Calu3 (cell line): Measurements from ENCODE around the gene AJAP1. TPM values are rescaled to one million over a fixed set of nuclear protein-coding genes. Genes with fewer than 3 reads are reported as not detected.

Experiments used
- BruUV-seq: library from RNA; stranded (reverse); fragments of 400-500 nt; replicated peaks from 2 replicates; lab custom pipeline; 2021; lab: Mats Ljungman, UMichigan
- CTCF ChIA-PET: fragments of 300-600 bp; sonication (Branson Sonifier 250); formaldehyde crosslinking; loops from one replicate; lab custom pipeline; 2022; ENCODE audit warnings: antibody characterized with exemption; lab: Charles Lee
- DNase-seq: peaks from one replicate; pipeline ENCODE4 v3.0.0; 2022
- H3K27ac Mint-ChIP-seq: one replicate; pipeline ENCODE4 v1.8.0; 2022; ENCODE audit warnings: mixed read lengths; ENCODE audit not compliant: unreplicated experiment
- H3K27me3 Mint-ChIP-seq: one replicate; pipeline ENCODE4 v1.8.0; 2022; ENCODE audit warnings: mixed read lengths; ENCODE audit not compliant: unreplicated experiment
- H3K36me3 Mint-ChIP-seq: one replicate; pipeline ENCODE4 v1.8.0; 2022; ENCODE audit warnings: mild to moderate bottlenecking, moderate library complexity, mixed read lengths; ENCODE audit not compliant: insufficient read depth, unreplicated experiment
- H3K4me1 Mint-ChIP-seq: one replicate; pipeline ENCODE4 v1.8.0; 2022; ENCODE audit warnings: mild to moderate bottlenecking, low read depth, mixed read lengths; ENCODE audit not compliant: unreplicated experiment
- H3K4me3 Mint-ChIP-seq: one replicate; pipeline ENCODE4 v1.8.0; 2022; ENCODE audit warnings: mild to moderate bottlenecking, low read depth, moderate library complexity, mixed read lengths; ENCODE audit not compliant: unreplicated experiment
- H3K9me3 Mint-ChIP-seq: one replicate; pipeline ENCODE4 v1.8.0; 2022; ENCODE audit warnings: low read depth, mixed read lengths; ENCODE audit not compliant: unreplicated experiment
- intact Hi-C: fragments of 100-400 bp; cut with micrococcal nuclease; formaldehyde crosslinking; loops from one replicate; pipeline ENCODE4 v1.10.0; 2022; ENCODE audit not compliant: unreplicated experiment
- total RNA-seq: library from RNA; stranded (reverse); gene quantifications from 2 replicates; pipeline ENCODE4 v1.2.3, GENCODE V29; 2022
- TF ChIP-seq, protein P1 (sequence below): fragments of 200-600 bp; IDR thresholded peaks from one replicate; pipeline ENCODE4 v1.8.0; 2022; ENCODE audit warnings: antibody characterized with exemption; ENCODE audit not compliant: unreplicated experiment

The AJAP1 gene
- total RNA-seq, 1 experiment from 2014 or later, result not detected

DNA sequence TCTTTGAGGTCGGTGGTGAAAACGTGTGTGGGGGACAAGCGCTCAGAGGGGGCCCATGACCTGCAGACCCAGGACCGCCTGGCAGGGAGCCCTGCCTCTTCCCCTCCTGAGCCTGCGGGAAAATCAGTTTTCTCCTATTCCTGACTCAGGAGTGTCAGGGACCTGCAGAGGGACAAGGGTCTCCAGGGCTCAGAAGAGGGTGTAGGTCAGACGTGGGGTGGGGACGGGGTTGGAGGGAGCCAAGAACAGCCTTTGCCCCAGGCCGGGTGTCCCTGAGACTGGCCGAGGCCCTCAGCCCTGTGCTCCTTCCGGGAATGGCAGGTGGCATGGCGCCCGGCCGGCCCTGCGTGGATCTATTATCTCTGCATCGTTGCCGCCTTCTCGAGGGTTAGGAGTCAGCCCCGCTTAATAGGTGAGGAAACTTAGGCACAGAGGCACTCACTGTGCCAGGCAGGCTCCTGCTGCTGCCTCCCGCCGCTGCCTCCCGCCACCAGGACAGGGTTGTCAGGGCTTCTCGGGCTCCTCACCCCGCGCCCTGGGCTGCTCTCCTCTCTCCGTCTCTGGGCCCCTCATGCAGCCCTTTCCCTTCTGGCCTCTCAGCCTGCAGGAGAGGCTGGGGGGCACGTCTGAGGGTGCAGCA is 37.5 kb downstream of the AJAP1 start:
- H3K9me3 Mint-ChIP-seq, result peaks cover 4% of the 10 kb centered on the region
- CTCF ChIA-PET, result no interaction called here
- BruUV-seq, result no TSS peak
- no peak overlapping the region for H3K4me3 Mint-ChIP-seq
- no peak for DNase-seq
- H3K27me3 Mint-ChIP-seq, result no peaks in the 10 kb centered on the region
- H3K4me1 Mint-ChIP-seq, result no peaks in the 10 kb centered on the region
- intact Hi-C loops, result no loop called here
- H3K27ac Mint-ChIP-seq, result no peak overlapping the region
- TF ChIP-seq, protein P1, sequence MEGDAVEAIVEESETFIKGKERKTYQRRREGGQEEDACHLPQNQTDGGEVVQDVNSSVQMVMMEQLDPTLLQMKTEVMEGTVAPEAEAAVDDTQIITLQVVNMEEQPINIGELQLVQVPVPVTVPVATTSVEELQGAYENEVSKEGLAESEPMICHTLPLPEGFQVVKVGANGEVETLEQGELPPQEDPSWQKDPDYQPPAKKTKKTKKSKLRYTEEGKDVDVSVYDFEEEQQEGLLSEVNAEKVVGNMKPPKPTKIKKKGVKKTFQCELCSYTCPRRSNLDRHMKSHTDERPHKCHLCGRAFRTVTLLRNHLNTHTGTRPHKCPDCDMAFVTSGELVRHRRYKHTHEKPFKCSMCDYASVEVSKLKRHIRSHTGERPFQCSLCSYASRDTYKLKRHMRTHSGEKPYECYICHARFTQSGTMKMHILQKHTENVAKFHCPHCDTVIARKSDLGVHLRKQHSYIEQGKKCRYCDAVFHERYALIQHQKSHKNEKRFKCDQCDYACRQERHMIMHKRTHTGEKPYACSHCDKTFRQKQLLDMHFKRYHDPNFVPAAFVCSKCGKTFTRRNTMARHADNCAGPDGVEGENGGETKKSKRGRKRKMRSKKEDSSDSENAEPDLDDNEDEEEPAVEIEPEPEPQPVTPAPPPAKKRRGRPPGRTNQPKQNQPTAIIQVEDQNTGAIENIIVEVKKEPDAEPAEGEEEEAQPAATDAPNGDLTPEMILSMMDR, result no peak
- no peaks in the 10 kb centered on the region for H3K36me3 Mint-ChIP-seq

DNA sequence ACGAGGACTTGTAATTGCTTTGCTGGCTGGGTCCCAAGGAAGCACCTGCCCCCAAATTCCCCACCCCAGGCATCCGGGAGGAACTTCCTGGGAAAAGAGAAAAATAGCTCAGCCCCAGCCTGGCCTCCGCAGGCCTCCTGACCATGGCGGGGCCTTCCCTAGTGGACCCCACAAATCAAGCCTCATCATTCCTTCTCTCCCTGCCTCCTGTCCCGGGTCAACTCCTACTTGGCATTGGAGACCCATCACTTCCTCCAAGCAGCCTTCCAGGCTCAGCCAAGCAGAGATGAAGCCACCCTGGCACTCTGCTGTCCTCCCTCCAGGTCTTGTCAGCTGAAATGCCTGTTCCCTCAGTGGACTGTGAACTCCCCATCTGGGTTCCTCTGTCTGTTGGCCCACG is 38.0 kb downstream of the AJAP1 start:
- intact Hi-C loops, result no loop called here
- Mint-ChIP-seq H3K4me3 (no peak overlapping the region), H3K4me1 (no peaks in the 10 kb centered on the region), H3K27me3 (no peaks in the 10 kb centered on the region), H3K36me3 (no peaks in the 10 kb centered on the region), H3K9me3 (no peaks in the 10 kb centered on the region), H3K27ac (no peak overlapping the region)
- TF ChIP-seq, protein P1, result no peak
- DNase-seq, result no peak
- no TSS peak for BruUV-seq
- CTCF ChIA-PET, result interaction anchor here (0.5 kb wide), 1 partner anchor 55 kb away, joined by 5 read pairs; no protein-coding TSS in a partner anchor

DNA sequence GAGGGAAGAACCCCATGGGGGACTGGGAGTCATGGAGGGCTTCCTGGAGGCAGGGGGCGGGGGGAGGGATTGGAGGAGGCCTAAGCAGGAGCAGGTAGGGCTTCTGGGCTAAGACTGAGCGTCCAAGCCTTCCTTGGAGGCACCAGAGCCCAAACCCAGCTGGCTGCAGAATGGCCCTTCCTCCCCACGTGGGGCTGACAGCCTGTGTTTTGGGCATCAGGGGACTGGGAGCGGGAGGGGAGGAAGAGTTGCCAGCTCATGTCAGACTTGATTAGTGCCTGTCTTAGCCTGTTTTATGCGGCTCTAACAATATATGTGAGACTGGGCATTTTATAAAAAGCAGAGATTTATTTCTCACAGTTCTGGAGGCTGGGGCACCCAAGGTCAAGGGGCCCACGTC is 38.9 kb downstream of the AJAP1 start:
- Mint-ChIP-seq H3K4me1 (no peaks in the 10 kb centered on the region), H3K27ac (no peak overlapping the region), H3K27me3 (no peaks in the 10 kb centered on the region), H3K4me3 (no peak overlapping the region), H3K36me3 (no peaks in the 10 kb centered on the region), H3K9me3 (no peaks in the 10 kb centered on the region)
- no TSS peak for BruUV-seq
- CTCF ChIA-PET, result no interaction called here
- intact Hi-C loops, result no loop called here
- TF ChIP-seq, protein P1, result no peak
- DNase-seq, result no peak

DNA sequence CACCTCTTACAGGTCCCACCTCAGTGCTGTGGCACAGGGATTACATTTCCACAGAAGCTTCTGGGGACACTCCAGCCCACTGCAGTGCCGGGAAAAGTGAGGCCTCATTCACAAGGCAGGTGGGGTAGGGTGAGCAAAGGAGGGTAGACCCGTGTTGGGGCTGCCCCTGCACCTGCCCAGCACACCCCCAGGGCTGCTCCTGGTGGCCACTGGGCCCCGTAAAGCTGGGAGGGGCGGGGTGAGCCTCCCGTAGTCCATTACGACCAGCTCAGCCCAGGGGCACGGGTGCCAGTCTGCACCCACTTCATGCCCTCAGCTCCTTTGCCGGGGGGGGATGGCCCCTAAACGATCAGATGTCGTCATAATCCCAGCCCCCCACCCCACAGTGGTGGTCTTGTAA is 39.5 kb downstream of the AJAP1 start:
- DNase-seq, result no peak
- Mint-ChIP-seq H3K9me3 (no peaks in the 10 kb centered on the region), H3K4me3 (no peak overlapping the region), H3K27ac (no peak overlapping the region), H3K27me3 (no peaks in the 10 kb centered on the region), H3K36me3 (no peaks in the 10 kb centered on the region), H3K4me1 (no peaks in the 10 kb centered on the region)
- no TSS peak for BruUV-seq
- intact Hi-C loops, result no loop called here
- CTCF ChIA-PET, result no interaction called here
- TF ChIP-seq, protein P1, result no peak
